ENCODE results near the gene SCYGR3.

SCYGR3 gene, protein sequence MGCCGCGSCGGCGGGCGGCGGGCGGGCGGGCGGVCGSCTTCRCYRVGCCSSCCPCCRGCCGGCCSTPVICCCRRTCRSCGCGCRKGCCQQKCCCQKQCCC

DNA sequence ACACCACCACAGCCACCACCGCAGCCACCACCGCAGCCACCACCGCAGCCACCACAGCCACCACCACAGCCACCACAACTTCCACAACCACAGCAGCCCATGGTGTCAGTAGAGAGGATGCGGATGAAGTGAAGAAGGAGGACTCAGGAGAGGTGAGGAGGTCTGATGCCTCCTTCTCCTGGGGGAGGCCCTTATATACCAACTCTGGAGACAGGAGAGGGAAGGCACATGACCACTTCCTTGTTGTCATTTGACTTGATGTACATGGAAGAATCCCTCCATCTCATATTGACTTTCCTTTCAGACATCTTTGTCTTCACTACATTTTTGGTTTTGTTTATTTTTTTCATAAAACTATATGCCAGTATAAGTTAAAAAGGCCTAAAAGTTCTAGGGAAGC is at the start of gene SCYGR3:
SCYGR3 (minus strand) TSS at position 101 of the 400 bp plus-strand sequence; CDS start at position 101, 0 bp downstream.
- DNase-seq (ENCODE audit: low read depth in 1 of 2, low spot score in 1 of 2), result no peak

DNA sequence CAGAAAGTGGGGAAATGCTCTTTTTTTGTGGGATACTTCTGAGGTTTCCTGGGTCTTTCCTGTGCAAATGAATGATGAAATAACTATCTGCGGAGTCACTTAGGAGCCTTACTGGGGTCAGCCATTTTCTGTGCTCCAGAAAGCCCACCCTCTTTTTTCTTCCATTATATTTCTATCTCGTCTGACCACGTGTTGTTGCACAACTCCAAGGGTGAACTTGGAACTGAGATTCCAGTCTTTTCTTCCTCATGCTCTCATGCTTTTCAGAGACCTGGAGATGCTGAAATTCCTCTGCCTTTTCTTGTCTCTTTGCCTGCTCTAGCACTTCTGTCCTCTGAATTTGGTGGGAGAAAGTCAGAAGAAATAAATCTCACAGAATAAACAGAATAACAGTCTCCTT is 47.2 kb upstream of the SCYGR3 start:
- DNase-seq (ENCODE audit: low read depth in 1 of 2, low spot score in 1 of 2), result no peak

DNA sequence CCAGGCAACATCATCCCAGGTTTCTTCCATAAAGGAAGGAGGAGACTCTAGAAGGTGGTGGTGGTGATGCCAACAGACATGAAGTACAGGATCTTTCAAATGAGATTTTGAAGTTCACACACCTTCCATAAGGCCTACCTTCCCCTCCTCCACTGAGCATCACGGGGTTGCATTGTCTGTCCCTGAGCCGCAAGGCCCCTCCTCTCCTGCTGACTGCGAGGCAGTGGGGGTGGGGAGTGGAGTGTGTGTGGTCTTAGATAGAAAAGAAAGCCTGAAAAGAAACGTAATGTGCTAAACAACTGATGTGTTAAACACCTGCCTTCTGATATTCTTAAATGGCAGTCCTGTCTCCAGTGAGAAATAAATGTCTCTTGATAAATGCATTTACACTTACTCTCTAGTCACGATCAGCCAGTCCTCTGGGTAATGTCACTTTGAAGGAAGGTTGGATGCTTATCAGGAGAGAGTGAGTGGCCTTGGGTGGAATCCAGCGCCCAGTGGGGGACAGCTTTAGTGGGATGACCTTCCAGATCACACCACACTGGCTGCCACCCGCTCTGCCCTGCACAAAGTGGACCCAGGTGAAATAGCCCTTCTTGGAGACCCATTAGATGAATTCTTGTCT is 46.5 kb upstream of the SCYGR3 start:
- no peak for DNase-seq (ENCODE audit: low read depth in 1 of 2, low spot score in 1 of 2)

DNA sequence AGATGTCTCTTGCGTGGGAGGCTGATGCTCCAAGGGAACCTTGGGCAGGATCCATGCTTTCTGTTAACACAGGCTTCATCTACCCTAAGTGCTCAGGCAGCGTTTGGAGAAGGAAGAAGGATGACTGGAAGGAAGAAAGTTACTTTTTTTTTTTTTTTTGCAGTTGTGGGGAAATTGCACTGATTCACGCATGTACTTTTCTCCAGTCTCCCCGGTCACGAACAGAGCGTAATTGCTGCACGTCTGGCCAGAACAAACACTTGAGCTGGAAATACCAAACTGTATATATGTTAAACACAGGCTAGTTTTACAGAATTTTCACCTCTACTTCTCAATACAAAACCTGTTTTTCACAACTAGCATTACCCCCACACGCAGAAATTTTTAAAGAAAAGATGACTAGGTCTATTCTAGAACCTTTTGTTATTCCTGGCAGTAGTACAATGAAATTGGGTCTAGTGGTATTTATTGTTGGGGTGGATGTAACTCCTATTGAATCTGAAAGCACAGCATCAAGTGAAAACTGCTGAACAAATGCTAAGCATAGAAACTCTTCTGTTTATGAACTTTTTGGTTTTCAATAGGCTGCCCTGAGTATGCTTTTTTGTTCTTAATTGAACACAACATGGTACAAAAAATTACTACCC is 42.7 kb upstream of the SCYGR3 start:
- no peak for DNase-seq (ENCODE audit: low read depth in 1 of 2, low spot score in 1 of 2)

DNA sequence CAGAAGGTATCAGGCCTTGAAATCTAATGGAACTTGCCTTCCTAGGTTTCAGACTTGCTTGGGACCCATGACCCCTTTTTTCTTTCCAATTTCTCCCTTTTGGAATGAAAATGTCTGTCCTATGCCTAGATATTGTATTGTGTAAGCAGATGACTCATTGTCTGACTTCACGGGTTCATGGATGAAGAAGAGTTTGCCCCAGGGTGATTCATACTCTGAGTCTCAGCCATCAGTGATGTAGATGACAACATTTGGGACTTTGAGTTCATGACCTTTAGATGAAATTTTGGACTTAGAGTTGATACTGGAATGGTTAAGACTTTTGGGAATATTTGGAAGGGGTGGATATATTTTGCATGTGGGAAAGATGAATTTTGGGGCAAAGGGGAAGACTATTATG is 40.8 kb upstream of the SCYGR3 start:
- DNase-seq (ENCODE audit: low read depth in 1 of 2, low spot score in 1 of 2), result no peak

DNA sequence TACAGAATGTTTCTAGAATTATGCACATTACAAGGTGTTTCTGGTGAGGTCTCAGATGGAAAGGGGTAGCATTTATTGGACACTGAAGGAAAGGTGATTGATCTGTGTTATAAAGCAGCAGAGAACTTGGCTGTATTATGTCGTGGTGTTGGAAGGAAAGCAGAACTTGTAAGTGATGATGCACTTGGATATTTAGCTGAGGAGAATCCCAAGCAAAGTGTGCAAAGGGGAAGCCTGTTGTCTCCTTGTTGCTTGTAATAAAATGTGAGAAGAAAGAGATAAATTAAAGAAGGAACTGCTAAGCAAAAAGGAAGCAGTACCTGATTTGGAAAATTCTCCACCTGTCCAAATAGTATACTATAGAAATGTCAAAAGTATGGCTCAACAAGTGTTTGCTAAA is 39.8 kb upstream of the SCYGR3 start:
- DNase-seq (ENCODE audit: low read depth in 1 of 2, low spot score in 1 of 2), result no peak

DNA sequence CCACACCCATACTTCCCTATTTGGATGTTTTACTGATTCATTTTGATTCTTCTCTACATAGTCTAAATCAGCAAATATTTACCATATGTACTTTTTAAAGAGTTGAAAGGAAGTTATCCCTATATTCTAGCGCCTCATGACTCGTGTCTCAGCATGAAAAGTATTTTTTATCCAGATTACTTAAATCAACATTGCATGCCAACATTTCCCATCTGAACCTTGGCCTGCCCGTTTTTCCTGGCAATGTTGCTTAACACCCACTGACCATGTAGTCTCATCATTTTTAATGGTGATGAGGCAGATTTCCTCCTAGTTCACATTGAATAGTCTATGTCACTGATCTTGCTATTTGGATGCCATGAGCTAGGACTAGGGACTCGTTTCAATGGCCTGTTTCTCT is 38.8 kb upstream of the SCYGR3 start:
- DNase-seq (ENCODE audit: low read depth in 1 of 2, low spot score in 1 of 2), result no peak

DNA sequence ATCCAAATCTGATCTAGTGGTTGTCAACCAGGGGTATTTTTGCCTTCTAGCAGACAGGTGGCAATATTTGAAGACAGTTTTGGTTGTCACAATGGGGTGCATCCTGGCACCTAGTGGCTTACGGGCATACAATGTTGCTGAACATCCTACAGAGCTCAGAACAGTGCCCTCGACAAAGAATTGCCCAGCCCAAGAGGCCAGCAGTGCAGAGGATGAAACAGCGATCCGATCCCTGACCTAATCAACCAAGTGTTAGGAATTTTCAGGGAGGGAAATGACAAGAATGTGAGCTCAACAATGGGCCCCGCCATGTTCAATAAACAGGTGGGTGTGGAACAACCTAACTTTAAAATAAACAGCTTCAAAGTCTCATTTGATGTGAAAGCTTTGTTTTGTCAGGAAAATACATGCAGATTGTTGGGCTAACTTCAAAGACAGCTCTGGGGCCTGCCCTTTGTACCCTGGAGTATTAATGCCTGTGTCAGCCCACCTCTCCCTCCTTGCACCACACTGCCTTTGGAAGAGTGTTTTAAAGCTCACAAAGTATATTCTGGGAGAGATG is 29.4 kb upstream of the SCYGR3 start:
- DNase-seq (ENCODE audit: low read depth in 1 of 2, low spot score in 1 of 2), result no peak

DNA sequence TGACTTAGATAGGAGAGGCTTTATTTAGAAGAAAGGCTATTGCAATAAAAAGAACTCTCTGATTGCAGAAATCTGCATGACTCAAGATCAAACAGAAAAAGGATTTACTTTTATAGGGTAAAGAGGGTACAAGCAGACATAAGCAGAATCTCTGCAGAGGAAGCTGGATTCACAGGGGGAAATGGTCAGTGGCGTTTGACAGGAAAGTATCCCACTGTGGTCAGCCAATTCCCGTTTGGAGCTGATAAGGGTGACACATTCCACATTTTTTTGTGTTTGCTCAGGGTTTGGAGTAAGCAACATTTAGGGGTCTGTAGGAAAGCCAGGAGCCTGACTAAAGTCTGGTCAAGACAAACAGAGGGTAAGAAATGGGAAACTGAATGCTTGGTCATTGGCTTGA is 28.0 kb upstream of the SCYGR3 start:
- DNase-seq (ENCODE audit: low read depth in 1 of 2, low spot score in 1 of 2), result no peak

DNA sequence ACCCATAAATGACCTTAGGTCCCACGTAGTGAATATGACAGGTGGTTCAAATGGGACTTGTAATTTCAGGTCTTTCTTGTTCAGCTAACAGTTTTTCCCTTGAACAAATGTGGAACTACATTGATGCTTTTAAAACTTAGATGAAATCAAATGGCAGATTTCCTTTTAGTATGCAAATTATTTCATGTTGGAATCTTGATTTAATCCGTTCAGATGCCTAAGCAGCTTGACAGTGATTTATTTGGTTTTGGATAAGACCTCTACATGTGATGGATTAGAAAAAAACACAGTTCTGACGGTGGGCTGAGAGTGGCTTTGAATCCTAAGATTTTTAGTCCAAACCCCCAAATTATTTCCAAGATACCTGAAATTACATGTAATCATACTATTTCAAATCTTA is 19.6 kb upstream of the SCYGR3 start:
- no peak for DNase-seq (ENCODE audit: low read depth in 1 of 2, low spot score in 1 of 2)

DNA sequence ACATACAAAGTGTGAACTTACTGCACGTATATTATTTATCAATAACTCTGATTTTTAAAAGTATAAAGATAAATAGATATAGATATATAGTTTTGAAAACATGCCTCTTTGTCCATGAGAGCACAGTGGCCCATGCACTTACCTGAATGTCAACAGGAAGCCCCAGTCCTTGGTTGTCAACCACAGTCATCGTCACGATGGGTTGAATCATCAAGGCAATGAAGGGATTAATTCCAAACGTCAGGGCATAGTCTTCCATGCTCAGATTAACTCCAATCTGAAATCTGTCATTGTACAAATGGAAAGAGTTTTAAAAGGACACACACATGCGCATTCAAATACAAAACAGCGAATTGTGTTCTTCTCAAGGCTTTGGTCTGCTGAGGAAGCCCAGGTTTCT is 18.2 kb upstream of the SCYGR3 start:
- no peak for DNase-seq (ENCODE audit: low read depth in 1 of 2, low spot score in 1 of 2)

DNA sequence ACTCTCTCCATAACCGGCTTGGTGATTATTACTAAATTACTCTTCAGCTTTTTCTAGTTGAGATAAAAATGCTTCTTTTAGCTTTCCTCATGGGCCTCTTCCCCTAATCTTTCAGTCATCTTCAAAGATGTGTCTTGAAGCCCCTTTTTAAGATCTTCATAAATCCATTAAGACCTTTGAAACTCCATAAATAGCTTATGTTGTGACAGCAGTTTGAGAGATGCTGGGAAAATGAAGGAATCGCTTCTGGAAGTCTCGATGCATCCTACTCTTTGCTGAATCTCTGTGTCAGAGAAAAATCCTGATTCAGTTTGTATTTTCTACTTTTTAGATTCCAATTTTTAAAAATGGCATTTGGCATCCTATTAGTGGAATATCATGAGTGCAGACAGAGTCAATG is 15.7 kb upstream of the SCYGR3 start:
- DNase-seq (ENCODE audit: low read depth in 1 of 2, low spot score in 1 of 2), result no peak

DNA sequence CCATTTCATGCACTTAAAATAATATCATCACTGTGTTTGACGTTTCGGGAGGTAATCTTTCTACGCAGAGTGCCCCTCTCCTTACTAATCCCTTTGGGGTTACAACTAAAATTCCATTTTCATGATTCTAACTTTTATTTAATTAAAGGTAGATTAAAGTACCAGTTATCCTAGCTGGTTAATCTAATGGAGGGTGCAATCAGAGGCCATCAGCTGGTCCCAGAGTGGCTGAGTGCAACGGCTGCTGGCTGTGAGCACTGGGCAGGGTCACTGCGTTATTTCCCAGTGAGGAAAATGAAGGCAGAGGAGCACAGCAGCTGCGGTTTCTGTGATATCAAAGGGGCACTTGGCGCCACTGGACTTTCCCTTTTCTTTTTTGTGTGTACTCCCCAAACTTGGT is 14.8 kb upstream of the SCYGR3 start:
- no peak for DNase-seq (ENCODE audit: low read depth in 1 of 2, low spot score in 1 of 2)

DNA sequence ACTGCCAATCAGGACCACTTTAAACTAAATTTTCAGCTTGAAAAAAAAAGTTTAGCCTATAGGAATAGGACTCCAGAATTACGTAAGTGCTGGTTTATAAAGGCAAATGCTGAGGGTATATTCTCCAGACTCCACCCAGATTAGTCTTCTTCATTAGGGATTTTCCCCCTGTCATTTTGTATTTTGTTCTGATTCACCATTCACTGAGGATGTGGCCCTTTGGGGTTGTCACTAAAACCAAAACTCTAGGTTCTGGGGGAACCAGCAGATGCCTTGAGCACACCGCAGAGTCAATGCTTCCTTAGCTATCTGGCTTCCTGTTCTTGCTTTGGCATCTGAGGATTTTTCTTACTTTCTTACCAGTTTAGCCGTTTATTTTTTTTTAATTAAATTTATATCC is 13.1 kb upstream of the SCYGR3 start:
- DNase-seq (ENCODE audit: low read depth in 1 of 2, low spot score in 1 of 2), result no peak

DNA sequence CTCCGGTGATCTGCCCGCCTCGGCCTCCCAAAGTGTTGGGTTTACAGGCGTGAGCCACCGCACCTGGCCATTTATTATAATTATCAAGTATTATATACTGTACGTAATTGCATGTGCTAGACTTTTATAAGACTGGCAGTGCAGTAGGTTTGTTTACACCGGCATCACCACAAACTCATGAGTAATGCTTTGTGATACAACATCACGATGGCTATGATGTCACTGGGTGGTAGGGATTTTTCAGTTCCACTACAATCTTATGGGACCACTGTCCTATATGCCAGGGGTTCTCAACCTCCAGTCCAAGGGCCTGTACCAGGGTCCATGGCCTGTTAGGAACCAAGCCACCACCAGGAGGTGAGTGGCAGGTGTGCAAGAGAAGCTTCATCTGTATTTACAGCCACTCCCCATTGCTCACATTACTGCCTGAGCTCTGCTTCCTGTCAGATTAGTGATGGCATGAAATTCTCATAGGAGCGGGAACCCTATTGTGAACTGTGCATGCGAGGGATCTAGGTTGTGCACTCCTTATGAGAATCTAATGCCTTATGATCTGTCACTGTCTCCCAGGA is 12.0 kb upstream of the SCYGR3 start:
- no peak for DNase-seq (ENCODE audit: low read depth in 1 of 2, low spot score in 1 of 2)

DNA sequence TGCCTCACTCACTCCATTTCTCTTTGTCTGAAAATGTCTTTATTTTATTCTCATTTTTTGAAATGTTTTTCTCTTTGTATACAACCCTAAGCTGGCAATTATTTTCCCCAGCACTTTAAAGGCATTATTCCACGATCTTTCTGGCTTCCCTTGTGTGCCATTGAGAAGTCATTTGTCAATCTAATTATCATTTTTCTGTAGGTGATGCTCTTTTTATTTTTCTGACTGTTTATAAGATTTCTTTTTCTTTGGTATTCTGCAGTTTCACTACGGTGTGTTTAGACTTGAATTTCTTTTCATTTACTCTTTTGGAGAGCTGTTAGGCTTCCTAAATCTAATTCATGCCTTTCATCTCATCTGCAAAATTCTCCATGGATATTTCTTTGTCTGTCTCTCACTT is 10.8 kb upstream of the SCYGR3 start:
- no peak for DNase-seq (ENCODE audit: low read depth in 1 of 2, low spot score in 1 of 2)

DNA sequence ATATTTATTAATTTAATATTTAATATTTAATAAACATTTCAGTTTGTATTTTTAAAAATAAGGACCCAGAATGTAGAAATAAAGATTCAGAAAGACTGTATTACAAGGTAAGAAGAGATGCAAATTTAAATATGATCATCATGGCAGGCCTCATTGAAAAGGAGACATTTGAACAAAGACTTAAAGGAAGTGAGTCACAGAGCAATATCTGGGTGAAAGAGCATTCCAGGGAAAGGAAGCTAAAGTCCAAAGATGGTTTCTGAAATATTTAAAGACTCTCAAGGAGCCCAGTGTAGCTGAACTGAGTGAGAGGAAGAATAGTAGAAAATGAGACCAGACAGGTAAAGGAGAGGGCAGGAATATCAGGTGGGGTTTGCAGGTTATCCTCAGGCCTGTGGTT is 8.6 kb upstream of the SCYGR3 start:
- no peak for DNase-seq (ENCODE audit: low read depth in 1 of 2, low spot score in 1 of 2)

DNA sequence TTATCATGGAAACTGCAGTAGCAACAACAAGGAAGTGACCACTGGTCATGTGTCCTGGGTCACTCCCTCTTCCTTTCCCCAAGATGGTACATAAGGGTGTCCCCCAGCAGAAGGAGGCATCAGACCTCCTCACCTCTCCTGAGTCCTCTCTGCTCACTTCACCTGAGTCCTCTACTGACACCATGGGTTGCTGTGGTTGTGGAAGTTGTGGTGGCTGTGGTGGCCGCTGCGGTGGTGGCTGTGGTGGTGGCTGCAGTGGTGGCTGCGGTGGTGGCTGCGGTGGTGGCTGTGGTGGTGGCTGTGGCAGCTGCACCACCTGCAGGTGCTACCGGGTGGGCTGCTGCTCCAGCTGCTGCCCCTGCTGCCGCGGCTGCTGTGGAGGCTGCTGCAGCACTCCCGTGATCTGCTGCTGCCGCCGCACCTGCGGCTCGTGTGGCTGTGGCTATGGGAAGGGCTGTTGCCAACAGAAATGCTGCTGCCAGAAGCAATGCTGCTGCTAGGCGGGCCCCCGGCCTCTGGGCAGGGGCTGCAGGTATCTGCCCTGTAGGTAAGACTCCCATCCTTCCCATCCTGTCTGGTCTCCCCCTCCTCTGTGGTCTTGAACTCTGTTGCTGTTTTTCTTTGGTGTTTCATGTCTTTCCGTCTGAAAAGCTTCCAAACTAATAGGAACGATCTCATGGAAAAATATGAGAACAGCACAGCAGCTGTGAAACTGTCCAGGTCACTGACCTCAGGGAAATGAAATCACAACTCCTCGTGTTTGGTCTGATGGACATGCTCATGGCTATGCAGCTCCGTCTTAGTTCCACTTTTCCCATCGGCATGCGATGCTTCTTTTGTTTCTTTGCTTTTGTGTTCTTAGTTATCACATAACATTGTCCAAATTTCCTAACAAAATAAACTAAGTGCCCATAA is 2.9 kb upstream of the SCYGR3 start, which contains the start of gene SCYGR4:
SCYGR4 (plus strand) TSS at position 183 of the 915 bp plus-strand sequence; CDS start at position 183, 0 bp downstream.
- DNase-seq (ENCODE audit: low read depth in 1 of 2, low spot score in 1 of 2), result no peak

DNA sequence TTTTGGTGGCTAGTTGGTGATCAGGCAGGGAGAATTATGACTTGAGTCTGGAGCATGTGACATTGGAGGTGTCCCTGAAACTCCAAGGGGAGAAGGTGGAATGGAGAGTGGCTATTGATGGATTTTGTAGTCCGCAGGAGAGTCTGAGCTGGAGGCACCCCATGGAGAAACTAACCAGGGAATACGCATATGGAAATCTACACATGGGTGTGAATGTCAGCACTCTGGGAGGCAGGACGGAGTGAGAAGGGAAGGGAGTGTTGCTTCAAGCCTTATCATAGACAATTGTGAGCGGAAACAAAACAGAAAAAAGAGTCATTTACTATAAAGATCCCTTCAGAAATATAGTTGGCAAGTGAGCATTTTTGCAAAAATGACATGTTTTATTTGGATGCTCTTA is 2.0 kb upstream of the SCYGR3 start:
- no peak for DNase-seq (ENCODE audit: low read depth in 1 of 2, low spot score in 1 of 2)

DNA sequence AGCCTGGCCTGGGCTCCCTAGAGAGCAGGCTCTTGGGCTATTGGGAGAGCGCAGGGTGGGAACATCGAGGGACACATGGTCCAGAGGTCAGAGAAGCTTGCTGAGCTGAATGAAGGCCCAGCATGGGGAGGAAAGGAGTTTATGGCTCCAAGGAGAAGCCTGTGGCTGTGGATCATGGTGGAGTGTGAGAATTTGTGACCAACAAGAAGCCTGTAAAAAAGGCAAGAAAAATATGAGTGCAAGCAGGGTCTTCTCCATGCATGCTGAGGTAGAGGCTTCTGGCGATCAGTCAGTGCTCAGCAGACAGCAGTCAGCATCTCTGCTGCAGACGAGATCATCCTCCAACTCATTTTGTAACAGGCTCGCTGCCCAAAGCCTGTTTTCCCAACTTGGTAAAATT is 1.3 kb upstream of the SCYGR3 start:
- DNase-seq (ENCODE audit: low read depth in 1 of 2, low spot score in 1 of 2), result no peak

DNA sequence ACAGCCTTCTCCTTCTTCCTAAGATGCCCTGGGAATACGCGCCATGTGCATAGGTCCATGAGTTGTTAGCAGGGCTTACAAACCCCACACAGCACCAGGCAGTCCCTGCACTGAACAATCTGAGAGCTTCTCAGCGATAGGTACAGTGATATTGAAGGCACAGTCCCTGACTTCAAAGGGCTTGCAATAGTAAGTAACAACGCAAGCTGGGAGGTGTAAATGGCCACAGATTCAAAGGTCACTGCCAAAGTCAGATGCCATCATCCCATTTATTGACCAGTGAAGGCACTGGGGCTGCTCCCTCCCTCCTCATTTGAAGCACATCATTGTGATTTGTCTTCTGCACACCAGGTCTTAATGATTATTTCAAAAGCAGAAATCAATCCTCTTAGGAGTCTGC is 541 bp upstream of the SCYGR3 start:
- DNase-seq (ENCODE audit: low read depth in 1 of 2, low spot score in 1 of 2), result no peak

All from activated T-helper 1 cell treated with anti-CD3 and anti-CD28 coated beads, Interleukin-2, amount 50 U/mL, for 16 hours (primary cell).